Lower leg skin (tissue), 4 donors: ENCODE data around the gene KIF2A. TPM values are rescaled to one million over a fixed set of nuclear protein-coding genes. Genes with fewer than 3 reads are reported as not detected.

ENCODE experiments used
- DNase-seq, 2 donors: peaks; one replicate each; pipeline ENCODE4 v3.0.0-alpha.2; 2019; ENCODE audit warnings: low spot score in 2 of 2
- H3K4me3 ChIP-seq: fragments of 200-600 bp; sonication (generic); 2 replicates; pipeline ENCODE4 v1.5.1; 2017; ENCODE audit warnings: mild to moderate bottlenecking, low read depth; ENCODE audit not compliant: poor library complexity, severe bottlenecking
- POLR2A ChIP-seq, 2 donors: fragments of 450-650 bp; IDR thresholded peaks; one replicate each; pipeline ENCODE4 v1.6.1; 2016 to 2017; ENCODE audit warnings: antibody characterized with exemption in 2 of 2, mild to moderate bottlenecking in 1 of 2, moderate library complexity in 1 of 2
- WGBS, 2 donors: methylation state at CpG; one replicate each; pipeline ENCODE4 v1.1.5; 2018; 5-methylcytosine and 5-hydroxymethylcytosine counted together
- intact Hi-C: fragments of 100-400 bp; cut with DNase I; formaldehyde crosslinking; loops from one replicate; pipeline ENCODE4 v1.15.0; 2023; ENCODE audit warnings: low total_unique reads
- total RNA-seq, 4 donors: library from RNA; depleted of rRNA; stranded (reverse); fragments of >200 nt; gene quantifications; one replicate each; pipeline ENCODE4 v1.1.0, GENCODE V29; 2016
- TF ChIP-seq, protein P1 (sequence below), 3 donors: fragments of 450-650 bp; IDR thresholded peaks; one replicate each; pipeline ENCODE4 v1.5.1; 2016; ENCODE audit warnings: antibody characterized with exemption in 3 of 3, mild to moderate bottlenecking in 3 of 3, moderate library complexity in 2 of 3

KIF2A gene
- total RNA-seq, 4 donors from 2014 or later, result 14.5 to 33.4 (median 21.2) TPM

DNA sequence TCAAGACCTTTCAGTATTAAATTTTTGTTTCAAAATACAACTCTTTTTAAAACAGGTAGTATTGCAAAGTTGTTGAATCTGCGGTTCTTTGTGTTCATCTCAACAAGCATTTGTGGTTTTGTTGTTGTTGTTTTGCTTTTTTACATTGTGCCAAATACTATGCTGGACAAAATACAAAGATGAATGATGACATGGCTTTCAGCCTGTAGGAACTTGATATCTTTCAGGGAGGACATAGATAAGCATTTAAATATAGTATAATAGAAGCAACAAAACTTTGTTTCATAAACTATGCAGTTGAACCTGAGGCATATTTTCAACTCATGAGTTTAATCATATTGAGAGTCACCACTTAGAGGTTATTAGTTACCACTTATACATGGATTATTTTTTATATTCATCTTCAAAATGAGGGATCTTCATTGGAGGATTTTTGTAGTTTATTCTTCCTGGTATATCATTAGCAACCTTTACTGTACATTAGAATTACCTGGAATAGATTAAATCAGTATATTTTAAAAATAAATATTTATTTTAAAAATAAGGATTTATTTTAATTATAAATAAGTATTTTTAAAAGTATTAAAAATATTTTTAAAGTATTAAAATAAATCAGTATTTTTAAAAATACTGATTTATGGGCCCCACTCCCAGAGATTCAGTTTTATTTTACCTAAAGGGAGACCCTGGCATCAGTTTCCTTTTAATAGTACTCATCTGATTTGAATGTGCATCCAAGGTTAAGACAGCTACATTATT lies 42.9 kb downstream of the KIF2A start:
- no peak for DNase-seq
- 88 to 92% methylated on average over 1 of the region's 1 CpG for WGBS, 2 donors
- TF ChIP-seq, protein P1, sequence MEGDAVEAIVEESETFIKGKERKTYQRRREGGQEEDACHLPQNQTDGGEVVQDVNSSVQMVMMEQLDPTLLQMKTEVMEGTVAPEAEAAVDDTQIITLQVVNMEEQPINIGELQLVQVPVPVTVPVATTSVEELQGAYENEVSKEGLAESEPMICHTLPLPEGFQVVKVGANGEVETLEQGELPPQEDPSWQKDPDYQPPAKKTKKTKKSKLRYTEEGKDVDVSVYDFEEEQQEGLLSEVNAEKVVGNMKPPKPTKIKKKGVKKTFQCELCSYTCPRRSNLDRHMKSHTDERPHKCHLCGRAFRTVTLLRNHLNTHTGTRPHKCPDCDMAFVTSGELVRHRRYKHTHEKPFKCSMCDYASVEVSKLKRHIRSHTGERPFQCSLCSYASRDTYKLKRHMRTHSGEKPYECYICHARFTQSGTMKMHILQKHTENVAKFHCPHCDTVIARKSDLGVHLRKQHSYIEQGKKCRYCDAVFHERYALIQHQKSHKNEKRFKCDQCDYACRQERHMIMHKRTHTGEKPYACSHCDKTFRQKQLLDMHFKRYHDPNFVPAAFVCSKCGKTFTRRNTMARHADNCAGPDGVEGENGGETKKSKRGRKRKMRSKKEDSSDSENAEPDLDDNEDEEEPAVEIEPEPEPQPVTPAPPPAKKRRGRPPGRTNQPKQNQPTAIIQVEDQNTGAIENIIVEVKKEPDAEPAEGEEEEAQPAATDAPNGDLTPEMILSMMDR (IDR thresholded peaks at IDR 0.05), result no peak
- no peak for TF ChIP-seq POLR2A (IDR thresholded peaks at IDR 0.05)
- intact Hi-C loops, result no loop called here
- H3K4me3 ChIP-seq, result no peak overlapping the region

DNA sequence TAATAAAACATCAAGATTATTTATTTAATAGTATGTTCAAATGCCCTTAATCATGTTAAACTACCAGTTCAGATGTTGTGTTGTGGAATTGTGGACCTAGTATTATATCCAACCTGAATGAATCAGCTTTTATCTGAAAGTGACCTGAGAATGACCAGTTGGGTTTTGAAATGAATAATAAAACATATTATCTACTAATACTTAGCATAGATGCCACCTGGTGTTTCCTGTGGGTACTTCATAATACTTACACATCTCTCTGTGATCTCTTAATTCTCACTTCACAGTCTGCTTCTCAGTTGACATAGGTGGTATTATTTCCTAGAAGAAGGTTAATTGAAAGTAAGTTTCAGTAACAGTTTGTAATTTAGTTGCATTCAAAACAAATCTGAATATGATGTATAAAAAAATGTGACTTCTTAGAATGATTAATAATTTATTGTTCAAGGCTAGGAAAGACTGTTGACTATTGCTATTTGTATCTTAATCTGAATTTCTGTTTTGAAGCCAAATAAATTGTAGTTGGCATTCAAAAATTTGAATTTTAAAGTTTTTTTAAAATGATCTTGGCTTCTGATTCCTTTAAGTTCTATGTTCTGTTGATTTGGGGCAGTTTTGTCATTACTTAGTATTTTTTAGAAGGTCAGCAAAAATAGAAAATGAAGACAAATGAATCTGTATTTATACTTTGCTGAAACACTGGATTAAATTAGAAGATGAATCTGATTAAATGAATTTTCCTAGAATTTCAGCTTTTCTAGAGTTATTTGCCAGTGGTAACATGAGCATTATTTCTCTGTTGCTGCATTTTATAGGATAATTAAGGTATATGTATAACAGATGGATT lies 48.2 kb downstream of the KIF2A start:
- intact Hi-C loops, result no loop called here
- H3K4me3 ChIP-seq, result no peak overlapping the region
- no peak for TF ChIP-seq POLR2A (IDR thresholded peaks at IDR 0.05)
- TF ChIP-seq, protein P1 (IDR thresholded peaks at IDR 0.05), result no peak
- DNase-seq, result no peak

DNA sequence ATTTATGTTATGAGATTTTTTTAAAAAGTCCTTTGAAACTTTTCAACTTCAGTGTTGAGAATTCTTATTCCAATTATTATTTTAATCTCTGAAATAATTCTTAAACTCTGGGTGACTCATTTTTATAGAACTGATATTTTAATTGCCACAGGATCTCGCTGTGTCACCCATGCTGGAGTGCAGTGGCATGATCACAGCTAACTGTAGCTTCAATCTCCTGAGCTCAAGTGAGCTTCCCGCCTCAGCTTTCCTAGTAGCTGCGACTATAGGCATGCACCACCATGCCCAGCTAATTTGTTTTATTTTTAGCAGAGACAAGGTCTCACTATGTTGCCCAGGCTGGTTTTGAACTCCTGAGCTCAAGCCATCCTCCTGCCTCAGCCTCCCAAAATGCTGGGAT lies 56.7 kb downstream of the KIF2A start:
- WGBS, 2 donors, result 92% methylated on average over 3 of the region's 3 CpGs

DNA sequence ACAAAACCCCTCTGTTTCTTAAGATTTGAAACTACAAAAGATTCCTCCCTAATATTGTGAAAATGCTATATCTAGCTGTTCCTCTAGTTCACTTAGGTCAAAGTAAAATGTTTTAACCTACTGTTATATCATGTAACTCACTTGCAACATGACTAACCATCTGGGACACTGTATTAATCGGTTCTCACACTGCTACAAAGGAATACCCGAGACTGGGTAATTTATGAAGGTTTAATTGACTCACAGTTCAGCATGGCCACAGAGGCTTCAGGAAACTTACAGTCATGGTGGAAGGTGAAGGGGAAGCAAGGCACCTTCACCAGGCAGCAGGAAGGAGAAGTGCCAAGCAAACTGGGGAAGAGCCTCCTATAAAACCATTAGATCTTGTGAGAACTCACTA lies 63.0 kb downstream of the KIF2A start:
- WGBS, 2 donors, result 93 to 94% methylated on average over 2 of the region's 2 CpGs
- TF ChIP-seq, protein P1 (IDR thresholded peaks at IDR 0.05), result no peak
- no peak for TF ChIP-seq POLR2A (IDR thresholded peaks at IDR 0.05)
- intact Hi-C loops, result no loop called here
- H3K4me3 ChIP-seq, result no peak overlapping the region
- no peak for DNase-seq

More for the DNA sequence above, 56.7 kb downstream of the KIF2A start:
- intact Hi-C loops, result no loop called here
- no peak for DNase-seq
- no peak for TF ChIP-seq POLR2A (IDR thresholded peaks at IDR 0.05)
- TF ChIP-seq, protein P1 (IDR thresholded peaks at IDR 0.05), result no peak
- no peak overlapping the region for H3K4me3 ChIP-seq

DNA sequence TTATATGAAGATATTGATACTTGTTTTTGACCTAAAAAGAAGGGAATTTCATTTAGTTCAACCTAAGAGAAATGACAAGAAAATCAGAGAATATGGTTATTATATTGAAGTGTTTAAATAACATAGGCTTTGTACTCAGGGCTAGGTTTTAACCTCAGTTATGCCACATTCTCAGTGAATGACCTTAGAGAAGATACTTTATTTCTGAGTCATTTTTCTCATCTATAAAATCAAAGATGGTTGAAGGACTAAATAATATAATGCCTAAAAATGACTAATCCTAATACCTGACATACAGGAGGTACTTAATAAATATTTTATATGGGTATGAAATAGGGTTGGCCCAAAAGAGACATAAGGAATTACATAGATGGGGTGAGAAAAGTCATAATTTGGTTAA lies 65.4 kb downstream of the KIF2A start:
- intact Hi-C loops, result no loop called here
- DNase-seq, result no peak

More for the DNA sequence above, 65.4 kb downstream of the KIF2A start:
- H3K4me3 ChIP-seq, result no peak overlapping the region
- TF ChIP-seq POLR2A (IDR thresholded peaks at IDR 0.05), result no peak
- TF ChIP-seq, protein P1 (IDR thresholded peaks at IDR 0.05), result no peak
